PC-3 (cell line): ENCODE measurements around the gene SLC17A6. TPM values are rescaled to one million over a fixed set of nuclear protein-coding genes. Genes with fewer than 3 reads are reported as not detected.

Experiments
- ATAC-seq: fragments of 200-7000 bp; cut with Tn5 transposase; 2 replicates; pipeline ENCODE4 v1.9.1; 2020; ENCODE audit warnings: mild to moderate bottlenecking, moderate library complexity
- BruUV-seq: library from RNA; stranded (reverse); fragments of 400-500 nt; replicated peaks from 2 replicates; lab custom pipeline; 2021; lab: Mats Ljungman, UMichigan
- CTCF ChIA-PET: fragments of 300-600 bp; sonication (Branson Sonifier 250); formaldehyde crosslinking; loops from one replicate; lab custom pipeline; 2022; ENCODE audit warnings: antibody characterized with exemption; lab: Charles Lee
- POLR2A ChIA-PET: fragments of 300-600 bp; sonication (Branson Sonifier 250); formaldehyde crosslinking; loops from one replicate; lab custom pipeline; 2022; ENCODE audit warnings: antibody characterized with exemption; ENCODE audit not compliant: unreplicated experiment; lab: Charles Lee
- DNase-seq: peaks from one replicate; pipeline ENCODE4 v3.0.0-alpha.2; 2015
- H2AFZ ChIP-seq: fragments of 300-600 bp; sonication (generic); 2 replicates; pipeline ENCODE4 v1.6.0; 2016; ENCODE audit warnings: antibody characterized with exemption, low read length
- H3F3A ChIP-seq: fragments of 300-600 bp; sonication (generic); one replicate; pipeline ENCODE4 v1.6.0; 2017; ENCODE audit warnings: antibody characterized with exemption, low read length, control low read depth, mild to moderate bottlenecking; ENCODE audit not compliant: unreplicated experiment
- H3K27ac ChIP-seq: fragments of 300-600 bp; sonication (generic); 2 replicates; pipeline ENCODE4 v1.5.1; 2016; ENCODE audit warnings: mild to moderate bottlenecking, low read length
- H3K27me3 ChIP-seq: fragments of 300-600 bp; sonication (generic); 2 replicates; pipeline ENCODE4 v1.6.1; 2016; ENCODE audit warnings: low read length, mixed read lengths
- H3K36me3 ChIP-seq: fragments of 300-600 bp; sonication (generic); 2 replicates; pipeline ENCODE4 v1.6.1; 2016; ENCODE audit warnings: low read depth, mixed run types, low read length, mixed read lengths
- H3K4me1 ChIP-seq: fragments of 300-600 bp; sonication (generic); 2 replicates; pipeline ENCODE4 v1.5.1; 2016; ENCODE audit warnings: low read length; ENCODE audit not compliant: insufficient read depth
- H3K4me2 ChIP-seq: fragments of 300-600 bp; sonication (generic); 2 replicates; pipeline ENCODE4 v1.6.0; 2016; ENCODE audit warnings: low read length
- H3K4me3 ChIP-seq: fragments of 300-600 bp; sonication (generic); 2 replicates; pipeline ENCODE4 v1.5.1; 2016; ENCODE audit warnings: mild to moderate bottlenecking, low read length, mixed read lengths
- H3K79me2 ChIP-seq: fragments of 300-600 bp; sonication (generic); 2 replicates; pipeline ENCODE4 v1.6.1; 2017; ENCODE audit warnings: low read length, mixed read lengths
- H3K9ac ChIP-seq: fragments of 300-600 bp; sonication (generic); 2 replicates; pipeline ENCODE4 v1.6.0; 2016; ENCODE audit warnings: mild to moderate bottlenecking, low read length
- H3K9me2 ChIP-seq: fragments of 300-600 bp; sonication (generic); replicated peaks from 2 replicates; pipeline ENCODE4 v1.6.1; 2016; ENCODE audit warnings: mixed run types, low read length, mixed read lengths
- H3K9me3 ChIP-seq: fragments of 300-600 bp; sonication (generic); 2 replicates; pipeline ENCODE4 v1.6.1; 2016; ENCODE audit warnings: low read length, mixed read lengths
- H4K20me1 ChIP-seq: fragments of 300-600 bp; sonication (generic); 2 replicates; pipeline ENCODE4 v1.6.1; 2016; ENCODE audit warnings: low read length, mixed read lengths
- EZH2 ChIP-seq: fragments of 300-600 bp; sonication (generic); IDR thresholded peaks from one replicate; pipeline ENCODE4 v1.6.1; 2017; ENCODE audit warnings: antibody characterized with exemption, mild to moderate bottlenecking, low read length; ENCODE audit not compliant: unreplicated experiment
- EZH2phosphoT487 ChIP-seq: fragments of 300-600 bp; sonication (generic); IDR thresholded peaks from 2 replicates; pipeline ENCODE4 v1.6.1; 2018; ENCODE audit warnings: mild to moderate bottlenecking, antibody characterized with exemption, low read length, borderline replicate concordance
- intact Hi-C: fragments of 100-400 bp; cut with micrococcal nuclease; formaldehyde crosslinking; loops from 2 replicates; pipeline ENCODE4 v1.9.0; 2023
- total RNA-seq: library from RNA; depleted of rRNA; stranded (reverse); fragments of >200 nt; gene quantifications from 2 replicates; pipeline ENCODE4 v1.2.3, GENCODE V29; 2014
- TF ChIP-seq, protein P1 (sequence below): fragments of 300-600 bp; sonication (generic); conservative IDR thresholded peaks from 2 replicates; pipeline ENCODE4 v1.5.1; 2017; ENCODE audit warnings: antibody characterized with exemption, low read depth, mild to moderate bottlenecking, low read length

Gene SLC17A6
- total RNA-seq, 1 experiment from 2014 or later, result not detected

DNA sequence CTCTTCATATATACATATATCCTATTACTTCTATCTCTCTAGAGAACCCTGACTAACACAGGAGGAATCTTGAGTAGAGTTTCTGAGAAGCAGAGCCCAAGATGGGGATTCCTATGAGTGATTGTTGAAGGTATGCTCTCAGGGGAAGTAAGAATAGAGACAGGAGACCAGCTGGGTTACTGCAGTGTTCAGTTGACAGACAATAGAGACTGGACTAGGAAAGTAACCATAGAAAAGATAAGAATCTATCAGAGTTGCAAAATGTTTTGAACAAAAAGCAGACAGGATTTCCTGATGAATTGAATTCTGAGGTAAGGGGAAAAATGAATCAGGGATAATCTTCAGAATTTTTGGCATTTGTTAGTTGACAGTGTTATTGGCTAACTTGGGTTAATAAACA, 54.4 kb downstream of the SLC17A6 start:
- Histone ChIP-seq H3K79me2 (no peaks in the 10 kb centered on the region), H3K4me1 (no peaks in the 10 kb centered on the region), H3K4me2 (no peak overlapping the region), H3K9me3 (no peaks in the 10 kb centered on the region), H3K9ac (no peak overlapping the region), H4K20me1 (no peaks in the 10 kb centered on the region), H3K4me3 (no peak overlapping the region), H3K9me2 (no peaks in the 10 kb centered on the region), H3K36me3 (no peaks in the 10 kb centered on the region), H3F3A (no peaks in the 10 kb centered on the region), H3K27me3 (peaks cover 3% of the 10 kb centered on the region; the same call in 1 of the 2 replicates), H2AFZ (no peak overlapping the region), H3K27ac (no peak overlapping the region)
- TF ChIP-seq EZH2, result no peak
- TF ChIP-seq EZH2phosphoT487, result no peak
- DNase-seq (no peak), ATAC-seq (no peak)
- CTCF ChIA-PET, result no interaction called here
- intact Hi-C loops, result no loop called here
- POLR2A ChIA-PET, result no interaction called here
- no TSS peak for BruUV-seq

DNA sequence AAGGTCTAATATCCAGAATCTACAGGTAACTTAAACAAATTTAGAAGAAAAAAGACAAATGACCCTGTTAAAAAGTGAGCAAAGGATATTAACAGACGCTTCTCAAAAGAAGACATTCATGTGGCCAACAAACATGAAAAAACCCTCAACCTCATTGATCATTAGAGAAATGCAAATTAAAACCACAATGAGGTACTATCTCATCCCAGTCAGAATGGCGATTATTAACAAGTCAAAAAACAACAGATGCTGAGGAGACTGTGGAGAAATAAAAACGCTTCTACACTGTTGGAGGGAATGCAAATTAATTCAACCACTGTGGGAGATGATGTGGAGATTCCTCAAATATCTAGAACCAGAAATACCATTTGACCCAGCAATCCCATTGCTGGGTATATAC, 67.2 kb downstream of the SLC17A6 start:
- no peaks in the 10 kb centered on the region for H3K79me2 ChIP-seq
- peaks cover 22% of the 10 kb centered on the region for H3K27me3 ChIP-seq
- H3F3A ChIP-seq, result no peaks in the 10 kb centered on the region
- TF ChIP-seq, protein P1, sequence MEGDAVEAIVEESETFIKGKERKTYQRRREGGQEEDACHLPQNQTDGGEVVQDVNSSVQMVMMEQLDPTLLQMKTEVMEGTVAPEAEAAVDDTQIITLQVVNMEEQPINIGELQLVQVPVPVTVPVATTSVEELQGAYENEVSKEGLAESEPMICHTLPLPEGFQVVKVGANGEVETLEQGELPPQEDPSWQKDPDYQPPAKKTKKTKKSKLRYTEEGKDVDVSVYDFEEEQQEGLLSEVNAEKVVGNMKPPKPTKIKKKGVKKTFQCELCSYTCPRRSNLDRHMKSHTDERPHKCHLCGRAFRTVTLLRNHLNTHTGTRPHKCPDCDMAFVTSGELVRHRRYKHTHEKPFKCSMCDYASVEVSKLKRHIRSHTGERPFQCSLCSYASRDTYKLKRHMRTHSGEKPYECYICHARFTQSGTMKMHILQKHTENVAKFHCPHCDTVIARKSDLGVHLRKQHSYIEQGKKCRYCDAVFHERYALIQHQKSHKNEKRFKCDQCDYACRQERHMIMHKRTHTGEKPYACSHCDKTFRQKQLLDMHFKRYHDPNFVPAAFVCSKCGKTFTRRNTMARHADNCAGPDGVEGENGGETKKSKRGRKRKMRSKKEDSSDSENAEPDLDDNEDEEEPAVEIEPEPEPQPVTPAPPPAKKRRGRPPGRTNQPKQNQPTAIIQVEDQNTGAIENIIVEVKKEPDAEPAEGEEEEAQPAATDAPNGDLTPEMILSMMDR, result no peak
- TF ChIP-seq EZH2, result no peak
- no peak for TF ChIP-seq EZH2phosphoT487
- no peaks in the 10 kb centered on the region for H3K4me1 ChIP-seq
- BruUV-seq, result no TSS peak
- no peak overlapping the region for H3K4me3 ChIP-seq
- POLR2A ChIA-PET, result no interaction called here
- H3K9ac ChIP-seq, result no peak overlapping the region
- no peaks in the 10 kb centered on the region for H3K9me3 ChIP-seq
- DNase-seq, result no peak
- no peak for ATAC-seq
- no peaks in the 10 kb centered on the region for H4K20me1 ChIP-seq
- H3K4me2 ChIP-seq, result no peak overlapping the region
- CTCF ChIA-PET, result no interaction called here
- H3K36me3 ChIP-seq, result no peaks in the 10 kb centered on the region
- H3K27ac ChIP-seq, result no peak overlapping the region
- H3K9me2 ChIP-seq, result no peaks in the 10 kb centered on the region
- intact Hi-C loops, result no loop called here
- H2AFZ ChIP-seq, result no peak overlapping the region

DNA sequence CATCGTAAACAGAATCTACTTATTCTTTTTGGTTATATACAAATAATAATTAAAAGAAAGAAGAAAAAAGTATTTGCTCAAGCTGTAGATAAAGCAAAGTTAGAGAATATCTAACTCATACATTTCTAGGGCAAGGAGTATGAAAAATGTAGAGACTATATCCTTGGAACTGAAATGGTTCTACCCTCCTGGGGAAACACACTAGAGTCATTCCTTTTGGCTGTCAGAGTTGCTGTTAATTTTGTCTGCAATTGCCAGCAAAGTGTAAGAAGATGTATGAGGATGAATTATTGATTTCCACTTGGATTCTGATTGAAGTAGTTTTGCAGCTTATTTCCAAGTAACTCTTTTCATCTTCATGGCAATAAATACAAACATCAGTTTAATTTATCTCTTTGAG, 69.1 kb downstream of the SLC17A6 start:
- no peaks in the 10 kb centered on the region for H3K9me2 ChIP-seq
- H3K4me2 ChIP-seq, result no peak overlapping the region
- H4K20me1 ChIP-seq, result no peaks in the 10 kb centered on the region
- no peak overlapping the region for H3K4me3 ChIP-seq
- DNase-seq (no peak), ATAC-seq (no peak)
- intact Hi-C loops, result no loop called here
- no peak overlapping the region for H3K9ac ChIP-seq
- H3K27me3 ChIP-seq, result peaks cover 25% of the 10 kb centered on the region
- ChIA-PET POLR2A (no interaction called here), CTCF (no interaction called here)
- H3K27ac ChIP-seq, result no peak overlapping the region
- H2AFZ ChIP-seq, result no peak overlapping the region
- H3F3A ChIP-seq, result no peaks in the 10 kb centered on the region
- H3K79me2 ChIP-seq, result no peaks in the 10 kb centered on the region
- no peaks in the 10 kb centered on the region for H3K4me1 ChIP-seq
- no peak for TF ChIP-seq EZH2phosphoT487
- TF ChIP-seq, protein P1, result no peak
- H3K9me3 ChIP-seq, result no peaks in the 10 kb centered on the region
- H3K36me3 ChIP-seq, result no peaks in the 10 kb centered on the region
- BruUV-seq, result no TSS peak
